GM12878 (cell line): ENCODE data around the gene MAP7. TPM values are rescaled to one million over a fixed set of nuclear protein-coding genes. Genes with fewer than 3 reads are reported as not detected.

Experiments used
- ATAC-seq: fragments of 200-7000 bp; cut with Tn5 transposase; 3 replicates; pipeline ENCODE4 v1.9.1; 2020; ENCODE audit warnings: mild to moderate bottlenecking, moderate library complexity
- BruUV-seq: library from RNA; stranded (reverse); fragments of 400-500 nt; replicated peaks from 2 replicates; lab custom pipeline; 2021; lab: Mats Ljungman, UMichigan
- CTCF ChIA-PET: fragments of 300-600 bp; sonication (Branson Sonifier 250); formaldehyde crosslinking; extraction: SDS; loops from one replicate; lab custom pipeline; 2021; ENCODE audit warnings: inconsistent platforms; lab: Yijun Ruan, JAX
- POLR2A ChIA-PET: fragments of 350-600 bp; formaldehyde crosslinking; extraction: SDS; loops from one replicate; lab custom pipeline; 2021; ENCODE audit warnings: inconsistent platforms; lab: Charles Lee
- RAD21 ChIA-PET: fragments of 300-600 bp; sonication (Branson Sonifier 250); formaldehyde crosslinking; loops from one replicate; lab custom pipeline; 2023; ENCODE audit warnings: antibody characterized with exemption; ENCODE audit not compliant: unreplicated experiment; lab: Charles Lee
- SMC1A ChIA-PET: fragments of 300-600 bp; sonication (Branson Sonifier 250); formaldehyde crosslinking; loops from one replicate; lab custom pipeline; 2023; ENCODE audit not compliant: unreplicated experiment, uncharacterized antibody; lab: Charles Lee
- DNase-seq: peaks from one replicate; pipeline ENCODE4 v3.0.0-alpha.2; 2011; ENCODE audit warnings: low read depth, low spot score
- FAIRE-seq: peaks from 3 replicates; lab custom pipeline; 2011; peaks lifted over from hg19 to GRCh38; lab: Jason Lieb, UNC
- H2AFZ ChIP-seq: 2 replicates; pipeline ENCODE4 v1.6.0; 2011; ENCODE audit warnings: low read depth, low read length, control low read depth; ENCODE audit not compliant: control insufficient read depth
- H3K27ac ChIP-seq: 2 replicates; pipeline ENCODE4 v1.5.1; 2011; ENCODE audit warnings: control low read depth; ENCODE audit not compliant: control insufficient read depth, insufficient read depth
- H3K27me3 ChIP-seq, 2 experiments: replicated peaks in 1 of 2; 2 replicates each; pipeline versions ENCODE4 v1.6.0 to v1.6.1; 2011; ENCODE audit warnings: low read length in 1 of 2; ENCODE audit not compliant: control insufficient read depth in 2 of 2, insufficient read depth in 2 of 2
- H3K36me3 ChIP-seq, 2 experiments: 2 replicates each; pipeline ENCODE4 v1.5.1; 2011; ENCODE audit warnings: low read length in 1 of 2; ENCODE audit not compliant: control insufficient read depth in 2 of 2, insufficient read depth in 2 of 2
- H3K4me1 ChIP-seq: 2 replicates; pipeline ENCODE4 v1.6.1; 2011; ENCODE audit warnings: mild to moderate bottlenecking, low read length, moderate library complexity, mixed read lengths; ENCODE audit not compliant: control insufficient read depth, insufficient read depth
- H3K4me2 ChIP-seq: 2 replicates; pipeline ENCODE4 v1.6.0; 2011; ENCODE audit warnings: control low read depth; ENCODE audit not compliant: control insufficient read depth, insufficient read depth
- H3K4me3 ChIP-seq: fragments of 200-600 bp; sonication (generic); 2 replicates; pipeline ENCODE4 v1.5.1; 2016
- H3K79me2 ChIP-seq: 2 replicates; pipeline ENCODE4 v1.6.0; 2011; ENCODE audit warnings: low read length; ENCODE audit not compliant: control insufficient read depth, insufficient read depth
- H3K9ac ChIP-seq: 2 replicates; pipeline ENCODE4 v1.8.0; 2011; ENCODE audit warnings: low read length, control low read depth, mixed read lengths; ENCODE audit not compliant: control insufficient read depth, insufficient read depth
- H3K9me3 ChIP-seq: replicated peaks from 3 replicates; pipeline ENCODE4 v1.5.1; 2011; ENCODE audit warnings: mild to moderate bottlenecking, low read length; ENCODE audit not compliant: control insufficient read depth, insufficient read depth
- H4K20me1 ChIP-seq: 2 replicates; pipeline ENCODE4 v1.6.0; 2011; ENCODE audit not compliant: control insufficient read depth, insufficient read depth
- BACH1 ChIP-seq: fragments of 450-650 bp; IDR thresholded peaks from 2 replicates; pipeline ENCODE4 v1.6.1; 2017; ENCODE audit warnings: mild to moderate bottlenecking, borderline replicate concordance
- CREM ChIP-seq: IDR thresholded peaks from 2 replicates; pipeline ENCODE4 v1.6.1; 2014; ENCODE audit warnings: antibody characterized with exemption, low read depth
- CTCF ChIP-seq, 3 experiments: IDR thresholded peaks in 2 of 3; conservative IDR thresholded peaks in 1 of 3; 2 replicates each; pipeline ENCODE4 v1.5.1; 2011; ENCODE audit warnings: low read depth in 3 of 3, low read length in 3 of 3, mild to moderate bottlenecking in 3 of 3, control low read depth in 2 of 3, moderate library complexity in 2 of 3, inconsistent platforms in 1 of 3, mixed read lengths in 1 of 3; ENCODE audit not compliant: control insufficient read depth in 2 of 3, insufficient read depth in 1 of 3; ENCODE audit errors: extremely low read depth in 1 of 3
- JUND ChIP-seq: IDR thresholded peaks from 2 replicates; pipeline ENCODE4 v1.6.1; 2012; ENCODE audit warnings: low read depth, mild to moderate bottlenecking, low read length, improper control_type of control experiment, moderate library complexity
- LARP7 ChIP-seq: fragments of 450-650 bp; IDR thresholded peaks from 2 replicates; pipeline ENCODE4 v1.6.1; 2017; ENCODE audit warnings: mild to moderate bottlenecking
- MEF2A ChIP-seq: IDR thresholded peaks from 2 replicates; pipeline ENCODE4 v1.6.1; 2011; ENCODE audit warnings: low read depth, mild to moderate bottlenecking, low read length, moderate library complexity; ENCODE audit not compliant: insufficient read depth
- MTA2 ChIP-seq: fragments of 450-650 bp; IDR thresholded peaks from 2 replicates; pipeline ENCODE4 v1.6.1; 2016; ENCODE audit warnings: low read depth, mild to moderate bottlenecking, moderate library complexity
- MTA3 ChIP-seq: IDR thresholded peaks from 2 replicates; pipeline ENCODE4 v1.6.1; 2012; ENCODE audit warnings: low read length, inconsistent platforms, borderline replicate concordance
- NR2C2 ChIP-seq: IDR thresholded peaks from 2 replicates; pipeline ENCODE4 v1.6.1; 2011; ENCODE audit warnings: borderline replicate concordance, low read depth; ENCODE audit not compliant: control insufficient read depth, insufficient read length
- NRF1 ChIP-seq: conservative IDR thresholded peaks from 2 replicates; pipeline ENCODE4 v1.6.1; 2011; ENCODE audit warnings: mild to moderate bottlenecking, low read depth, low read length, improper control_type of control experiment
- POLR2AphosphoS2 ChIP-seq: IDR thresholded peaks from 2 replicates; pipeline ENCODE4 v1.6.1; 2011; ENCODE audit warnings: low read depth, mild to moderate bottlenecking, low read length, improper control_type of control experiment, moderate library complexity
- RAD21 ChIP-seq: IDR thresholded peaks from 2 replicates; pipeline ENCODE4 v1.6.1; 2011; ENCODE audit warnings: mild to moderate bottlenecking, low read depth, low read length, moderate library complexity; ENCODE audit not compliant: insufficient read depth
- RBBP5 ChIP-seq: fragments of 200-600 bp; sonication (generic); conservative IDR thresholded peaks from 2 replicates; pipeline ENCODE4 v1.6.1; 2016
- SMAD1 ChIP-seq: fragments of 450-650 bp; IDR thresholded peaks from 2 replicates; pipeline ENCODE4 v1.6.1; 2018; ENCODE audit warnings: mild to moderate bottlenecking, low read depth; ENCODE audit not compliant: partially characterized antibody
- SMC3 ChIP-seq: IDR thresholded peaks from 2 replicates; pipeline ENCODE4 v1.6.1; 2011; ENCODE audit warnings: low read length, improper control_type of control experiment, borderline replicate concordance
- WRNIP1 ChIP-seq: IDR thresholded peaks from 2 replicates; pipeline ENCODE4 v1.6.1; 2011; ENCODE audit warnings: low read depth, low read length, improper control_type of control experiment, borderline replicate concordance
- ZBTB4 ChIP-seq: fragments of 450-650 bp; formaldehyde crosslinking; IDR thresholded peaks from 2 replicates; pipeline ENCODE4 v1.4.0; 2022; ENCODE audit warnings: mild to moderate bottlenecking, moderate library complexity
- ZNF274 ChIP-seq: IDR thresholded peaks from one replicate; pipeline ENCODE4 v1.8.0; 2011; ENCODE audit not compliant: insufficient read length, insufficient read depth
- WGBS: methylation state at CpG from one replicate; pipeline ENCODE4 v1.1.6; 2016; ENCODE audit warnings: low lambda C conversion rate; ENCODE audit not compliant: insufficient replicate concordance, insufficient coverage; ENCODE audit errors: missing lambda C conversion rate; 5-methylcytosine and 5-hydroxymethylcytosine counted together
- in situ Hi-C: fragments of 300-500 bp; cut with MboI; formaldehyde crosslinking; loops from 9 replicates; pipeline ENCODE4 v1.14.3; 2018; ENCODE audit warnings: mixed read lengths
- intact Hi-C: fragments of 100-400 bp; cut with micrococcal nuclease; formaldehyde crosslinking; loops from one replicate; pipeline ENCODE4 v1.14.2; 2022; ENCODE audit not compliant: unreplicated experiment
- polyA plus RNA-seq, 11 experiments: library from polyadenylated mRNA; depleted of rRNA in 4 of 11; unstranded in 6 of 11; stranded (reverse) in 5 of 11; fragments of >200 nt; fragmentation: Nextera tagmentation in 4 of 11; fragmentation: Illumina TruSeq in 1 of 11; extraction: Ambion mirVana in 4 of 11; extraction: Trizol in 1 of 11; gene quantifications; 1 replicate in 1 of 11; 2 replicates in 10 of 11; pipeline versions ENCODE4 v1.2.1 to v1.2.3, GENCODE V29; 2011 to 2016; ENCODE audit warnings: inconsistent platforms in 2 of 11, missing spikeins in 2 of 11, low read depth in 1 of 11
- total RNA-seq, 4 experiments: library from RNA; depleted of rRNA in 3 of 4; stranded (reverse); fragments of >200 nt in 3 of 4; fragmentation: Illumina TruSeq in 1 of 4; extraction: Trizol in 1 of 4; gene quantifications; 2 replicates each; pipeline versions ENCODE4 v1.2.1 to v1.2.3, GENCODE V29; 2013 to 2021
- TF ChIP-seq, protein P1 (sequence below): IDR thresholded peaks from 2 replicates; pipeline ENCODE4 v1.6.1; 2011; ENCODE audit warnings: low read depth, low read length, improper control_type of control experiment, borderline replicate concordance

Gene MAP7
- total and polyA plus RNA-seq, 10 of the 15 experiments (the other 5 are each of a cell fraction or from before 2014, with no cell fraction given), result 0.04 to 0.17 (median 0.08) TPM; not detected in 2

DNA sequence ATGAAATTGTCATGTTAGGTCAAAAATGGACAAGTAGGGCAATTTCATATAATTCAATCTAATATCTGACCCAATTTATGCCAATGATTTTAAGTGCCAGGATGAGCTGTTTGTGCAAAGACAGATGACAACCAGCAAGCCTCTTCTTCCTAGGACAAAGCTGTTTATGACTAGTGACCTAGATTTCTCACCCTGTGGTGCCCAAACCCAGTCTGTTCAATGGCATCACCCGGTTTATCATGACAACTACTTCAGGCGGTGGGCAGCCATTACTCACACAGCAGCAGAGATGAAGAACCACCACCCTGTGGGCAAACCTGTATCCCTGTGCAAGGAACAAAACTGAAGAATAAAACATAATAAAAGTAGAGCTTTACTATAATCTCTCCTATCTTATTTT lies 59.0 kb downstream of the MAP7 start:
- Histone ChIP-seq H3K9me3 (no peaks in the 10 kb centered on the region), H3K27ac (no peak overlapping the region), H4K20me1 (no peaks in the 10 kb centered on the region), H3K36me3 (no peaks in the 10 kb centered on the region), H2AFZ (no peak overlapping the region), H3K4me1 (no peaks in the 10 kb centered on the region), H3K9ac (no peak overlapping the region), H3K4me3 (no peak overlapping the region), H3K4me2 (no peak overlapping the region), H3K27me3 (no peaks in the 10 kb centered on the region), H3K79me2 (no peaks in the 10 kb centered on the region)
- in situ Hi-C loops (no loop called here), intact Hi-C loops (no loop called here)
- RAD21 ChIA-PET, result no interaction called here
- CTCF ChIA-PET, result no interaction called here
- TF ChIP-seq SMAD1 (no peak), ZBTB4 (CRISPR knock-in tag) (no peak), RBBP5 (no peak), SMC3 (no peak), NRF1 (no peak), MTA3 (no peak), CREM (no peak), BACH1 (no peak), RAD21 (no peak), MTA2 (no peak), CTCF (IDR thresholded peaks at IDR 0.05 in 2 of 3, conservative IDR thresholded peaks at IDR 0.05 in 1 of 3; ENCODE audit: control insufficient read depth in 2 of 3, extremely low read depth in 1 of 3, insufficient read depth in 1 of 3, low read depth in 3 of 3, low read length in 3 of 3) (no peak), JUND (no peak), WRNIP1 (no peak), ZNF274 (no peak), MEF2A (no peak), NR2C2 (no peak), LARP7 (no peak), POLR2AphosphoS2 (no peak)
- TF ChIP-seq, protein P1, sequence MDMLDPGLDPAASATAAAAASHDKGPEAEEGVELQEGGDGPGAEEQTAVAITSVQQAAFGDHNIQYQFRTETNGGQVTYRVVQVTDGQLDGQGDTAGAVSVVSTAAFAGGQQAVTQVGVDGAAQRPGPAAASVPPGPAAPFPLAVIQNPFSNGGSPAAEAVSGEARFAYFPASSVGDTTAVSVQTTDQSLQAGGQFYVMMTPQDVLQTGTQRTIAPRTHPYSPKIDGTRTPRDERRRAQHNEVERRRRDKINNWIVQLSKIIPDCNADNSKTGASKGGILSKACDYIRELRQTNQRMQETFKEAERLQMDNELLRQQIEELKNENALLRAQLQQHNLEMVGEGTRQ, result no peak
- no peak for DNase-seq
- SMC1A ChIA-PET, result no interaction called here
- no TSS peak for BruUV-seq
- POLR2A ChIA-PET, result no interaction called here
- no peak for ATAC-seq
- FAIRE-seq, result no peak
- 27% methylated on average over 2 of the region's 2 CpGs for WGBS
